Sigmoid colon (tissue), 4 donors: ENCODE data around the gene PTPRE.

Experiments
- CTCF ChIP-seq, 4 experiments: fragments of 450-650 bp in 3 of 4; fragments of 200-600 bp in 1 of 4; IDR thresholded peaks; one replicate each; pipeline ENCODE4 v1.5.1; 2016 to 2019; ENCODE audit warnings: antibody characterized with exemption in 4 of 4, mild to moderate bottlenecking in 3 of 4, moderate library complexity in 2 of 4
- EP300 ChIP-seq, 4 donors: sonication (generic); formaldehyde crosslinking; IDR thresholded peaks; one replicate each; pipeline ENCODE4 v1.6.1; 2017; ENCODE audit warnings: antibody characterized with exemption in 4 of 4
- POLR2A ChIP-seq, 2 donors: fragments of 450-650 bp; IDR thresholded peaks; one replicate each; pipeline ENCODE4 v1.6.1; 2016; ENCODE audit warnings: antibody characterized with exemption in 2 of 2, mild to moderate bottlenecking in 2 of 2, moderate library complexity in 2 of 2
- POLR2AphosphoS5 ChIP-seq, 4 donors: sonication (generic); formaldehyde crosslinking; IDR thresholded peaks; one replicate each; pipeline ENCODE4 v1.6.1; 2017; ENCODE audit warnings: antibody characterized with exemption in 4 of 4

- TF ChIP-seq CTCF (IDR thresholded peaks at IDR 0.05) (no peak), POLR2A (IDR thresholded peaks at IDR 0.05) (no peak), EP300 (IDR thresholded peaks at IDR 0.05) (no peak), POLR2AphosphoS5 (IDR thresholded peaks at IDR 0.05) (no peak)
Observed at GRCh38 chr10:128097783-128098182, 190.9 kb downstream of the PTPRE start.
